Loucy (cell line): ENCODE measurements around the gene ZNF606.

ENCODE experiments used
- H2AFZ ChIP-seq: fragments of 200-600 bp; sonication (generic); 2 replicates; pipeline ENCODE4 v1.6.0; 2016; ENCODE audit warnings: antibody characterized with exemption, mild to moderate bottlenecking, low read length, moderate library complexity
- H3F3A ChIP-seq: fragments of 200-600 bp; 2 replicates; pipeline ENCODE4 v1.6.0; 2016; ENCODE audit warnings: antibody characterized with exemption, low read depth, mild to moderate bottlenecking
- H3K27me3 ChIP-seq: fragments of 200-600 bp; sonication (generic); 2 replicates; pipeline ENCODE4 v1.6.1; 2014; ENCODE audit warnings: low read length, mild to moderate bottlenecking; ENCODE audit not compliant: insufficient read depth, poor library complexity, severe bottlenecking
- H3K36me3 ChIP-seq: fragments of 200-600 bp; sonication (generic); 2 replicates; pipeline ENCODE4 v1.6.1; 2016; ENCODE audit warnings: low read length; ENCODE audit not compliant: insufficient read depth
- H3K4me1 ChIP-seq: fragments of 200-600 bp; sonication (generic); 2 replicates; pipeline ENCODE4 v1.5.1; 2014; ENCODE audit warnings: low read length, mild to moderate bottlenecking; ENCODE audit not compliant: insufficient read depth, poor library complexity, severe bottlenecking
- H3K4me2 ChIP-seq: fragments of 200-600 bp; sonication (generic); 2 replicates; pipeline ENCODE4 v1.6.0; 2014; ENCODE audit warnings: antibody characterized with exemption, low read length, low read depth, mild to moderate bottlenecking; ENCODE audit not compliant: poor library complexity, severe bottlenecking
- H3K4me3 ChIP-seq: fragments of 200-600 bp; sonication (generic); 2 replicates; pipeline ENCODE4 v1.5.1; 2014; ENCODE audit warnings: low read length, mild to moderate bottlenecking, mixed read lengths; ENCODE audit not compliant: poor library complexity, severe bottlenecking
- H3K79me2 ChIP-seq: fragments of 200-600 bp; sonication (generic); 2 replicates; pipeline ENCODE4 v1.6.1; 2014; ENCODE audit warnings: low read length; ENCODE audit not compliant: insufficient read depth
- H3K9ac ChIP-seq: fragments of 200-600 bp; sonication (generic); 2 replicates; pipeline ENCODE4 v1.6.0; 2014; ENCODE audit warnings: mild to moderate bottlenecking, low read depth, low read length, moderate library complexity; ENCODE audit not compliant: poor library complexity, severe bottlenecking
- H3K9me2 ChIP-seq: fragments of 200-600 bp; sonication (generic); replicated peaks from 2 replicates; pipeline ENCODE4 v1.6.1; 2016; ENCODE audit warnings: low read depth, low read length, mixed read lengths
- H3K9me3 ChIP-seq: fragments of 200-600 bp; sonication (generic); 2 replicates; pipeline ENCODE4 v1.6.1; 2014; ENCODE audit warnings: mild to moderate bottlenecking, antibody characterized with exemption, low read length, low read depth; ENCODE audit not compliant: insufficient read depth
- H4K20me1 ChIP-seq: fragments of 200-600 bp; sonication (generic); 2 replicates; pipeline ENCODE4 v1.6.0; 2014; ENCODE audit warnings: antibody characterized with exemption, low read length, mild to moderate bottlenecking; ENCODE audit not compliant: insufficient read depth, poor library complexity, severe bottlenecking
- EZH2phosphoT487 ChIP-seq: fragments of 200-600 bp; IDR thresholded peaks from 2 replicates; pipeline ENCODE4 v1.6.1; 2018; ENCODE audit warnings: antibody characterized with exemption, mild to moderate bottlenecking, moderate library complexity, borderline replicate concordance
- TF ChIP-seq, protein P1 (sequence below): fragments of 200-600 bp; sonication (generic); conservative IDR thresholded peaks from 2 replicates; pipeline ENCODE4 v1.5.1; 2014; ENCODE audit warnings: mild to moderate bottlenecking, antibody characterized with exemption, low read length

Gene ZNF606

GRCh38 chr19:58034477-58034793 is 31.8 kb upstream of the ZNF606 start:
- H3K4me3 ChIP-seq: no peak overlapping the region

DNA sequence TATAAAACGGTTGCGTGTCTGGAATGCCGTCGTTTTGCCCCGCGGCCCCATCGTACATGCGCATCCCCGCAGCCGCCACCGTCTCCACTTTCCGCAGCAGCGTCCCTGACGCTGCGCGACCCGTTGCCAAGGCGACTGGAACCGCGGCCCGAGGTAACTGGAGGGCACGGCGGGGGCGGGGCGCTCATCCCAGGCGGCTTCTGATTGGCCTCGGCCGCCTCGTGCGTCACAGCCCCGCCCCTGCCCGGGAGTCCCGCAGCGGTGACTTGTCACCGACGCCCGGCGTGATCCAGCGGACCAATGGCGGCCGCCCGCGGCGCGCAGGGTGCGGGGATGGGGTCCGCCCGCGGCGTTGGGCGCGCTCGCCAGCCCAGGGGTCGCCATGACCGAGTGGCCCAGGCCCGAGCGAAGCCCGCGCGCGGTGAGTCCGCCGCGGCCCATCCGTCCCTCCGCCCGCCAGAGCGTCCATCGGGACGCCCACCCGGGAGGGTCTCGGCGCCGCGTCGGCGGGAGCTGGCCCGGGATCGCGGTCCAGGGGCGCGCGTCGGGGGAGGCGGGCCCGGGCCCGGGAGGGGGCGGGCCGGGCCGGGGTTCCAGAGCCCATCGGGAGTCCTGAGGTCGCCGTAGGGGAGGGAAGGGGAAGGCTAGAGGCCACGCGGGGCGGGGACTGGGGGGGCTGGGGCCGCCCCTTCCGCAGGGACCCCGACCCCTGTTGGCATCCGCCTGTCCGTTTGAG is 31.3 kb upstream of the ZNF606 start, which contains the start of gene ZSCAN1:
Gene ZSCAN1 (plus strand): TSS at position 285 of the 736 bp plus-strand sequence. CDS start 3,812 bp downstream, outside the sequence.
- no peaks in the 10 kb centered on the region for H3F3A ChIP-seq
- no peak within 1 kb of the TSS for H2AFZ ChIP-seq
- H3K9me2 ChIP-seq: no peaks in the 10 kb centered on the region
- H3K36me3 ChIP-seq: no peaks in the 10 kb centered on the region
- peaks cover 14% of the 10 kb centered on the region; the same call in 1 of the 2 replicates for H3K9me3 ChIP-seq
- H3K27me3 ChIP-seq: no peaks in the 10 kb centered on the region
- H3K9ac ChIP-seq: no peak within 1 kb of the TSS
- no peaks in the 10 kb centered on the region for H3K4me1 ChIP-seq
- no peak for TF ChIP-seq EZH2phosphoT487
- TF ChIP-seq, protein P1, sequence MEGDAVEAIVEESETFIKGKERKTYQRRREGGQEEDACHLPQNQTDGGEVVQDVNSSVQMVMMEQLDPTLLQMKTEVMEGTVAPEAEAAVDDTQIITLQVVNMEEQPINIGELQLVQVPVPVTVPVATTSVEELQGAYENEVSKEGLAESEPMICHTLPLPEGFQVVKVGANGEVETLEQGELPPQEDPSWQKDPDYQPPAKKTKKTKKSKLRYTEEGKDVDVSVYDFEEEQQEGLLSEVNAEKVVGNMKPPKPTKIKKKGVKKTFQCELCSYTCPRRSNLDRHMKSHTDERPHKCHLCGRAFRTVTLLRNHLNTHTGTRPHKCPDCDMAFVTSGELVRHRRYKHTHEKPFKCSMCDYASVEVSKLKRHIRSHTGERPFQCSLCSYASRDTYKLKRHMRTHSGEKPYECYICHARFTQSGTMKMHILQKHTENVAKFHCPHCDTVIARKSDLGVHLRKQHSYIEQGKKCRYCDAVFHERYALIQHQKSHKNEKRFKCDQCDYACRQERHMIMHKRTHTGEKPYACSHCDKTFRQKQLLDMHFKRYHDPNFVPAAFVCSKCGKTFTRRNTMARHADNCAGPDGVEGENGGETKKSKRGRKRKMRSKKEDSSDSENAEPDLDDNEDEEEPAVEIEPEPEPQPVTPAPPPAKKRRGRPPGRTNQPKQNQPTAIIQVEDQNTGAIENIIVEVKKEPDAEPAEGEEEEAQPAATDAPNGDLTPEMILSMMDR: no peak
- no peaks in the 10 kb centered on the region for H4K20me1 ChIP-seq
- H3K4me2 ChIP-seq: no peak within 1 kb of the TSS
- H3K79me2 ChIP-seq: no peaks in the 10 kb centered on the region
- H3K4me3 ChIP-seq: no peak within 1 kb of the TSS

More at GRCh38 chr19:58034477-58034793, 31.8 kb upstream of the ZNF606 start:
- no peak overlapping the region for H2AFZ ChIP-seq
- H3K9me2 ChIP-seq: no peaks in the 10 kb centered on the region
- H4K20me1 ChIP-seq: no peaks in the 10 kb centered on the region
- H3K4me2 ChIP-seq: no peak overlapping the region
- H3K79me2 ChIP-seq: no peaks in the 10 kb centered on the region
- TF ChIP-seq EZH2phosphoT487: no peak
- H3K4me1 ChIP-seq: no peaks in the 10 kb centered on the region
- peaks cover 10% of the 10 kb centered on the region; the same call in 1 of the 2 replicates for H3K9me3 ChIP-seq
- no peaks in the 10 kb centered on the region for H3K36me3 ChIP-seq
- H3K27me3 ChIP-seq: no peaks in the 10 kb centered on the region
- H3K9ac ChIP-seq: no peak overlapping the region
- no peaks in the 10 kb centered on the region for H3F3A ChIP-seq

- H3K9me2 ChIP-seq: no peaks in the 10 kb centered on the region
- no peak overlapping the region for H3K4me3 ChIP-seq
- H3K79me2 ChIP-seq: no peaks in the 10 kb centered on the region
- TF ChIP-seq, protein P1: no peak
- no peak for TF ChIP-seq EZH2phosphoT487
- no peak overlapping the region for H3K4me2 ChIP-seq
- H3K4me1 ChIP-seq: no peaks in the 10 kb centered on the region
- peaks cover 17% of the 10 kb centered on the region; the same call in 1 of the 2 replicates for H3K9me3 ChIP-seq
- no peaks in the 10 kb centered on the region for H3F3A ChIP-seq
- H4K20me1 ChIP-seq: no peaks in the 10 kb centered on the region
- no peaks in the 10 kb centered on the region for H3K27me3 ChIP-seq
- H3K9ac ChIP-seq: no peak overlapping the region
- H2AFZ ChIP-seq: no peak overlapping the region
- H3K36me3 ChIP-seq: no peaks in the 10 kb centered on the region
Observed at GRCh38 chr19:58024661-58025060, 22.0 kb upstream of the ZNF606 start.
